Measurements from ENCODE around the gene TOM1L2. TPM values are rescaled to one million over a fixed set of nuclear protein-coding genes. Genes with fewer than 3 reads are reported as not detected.

The TOM1L2 gene
- total and polyA plus RNA-seq, 8 donors, result 20.3 to 28.2 (median 22.2) TPM

DNA sequence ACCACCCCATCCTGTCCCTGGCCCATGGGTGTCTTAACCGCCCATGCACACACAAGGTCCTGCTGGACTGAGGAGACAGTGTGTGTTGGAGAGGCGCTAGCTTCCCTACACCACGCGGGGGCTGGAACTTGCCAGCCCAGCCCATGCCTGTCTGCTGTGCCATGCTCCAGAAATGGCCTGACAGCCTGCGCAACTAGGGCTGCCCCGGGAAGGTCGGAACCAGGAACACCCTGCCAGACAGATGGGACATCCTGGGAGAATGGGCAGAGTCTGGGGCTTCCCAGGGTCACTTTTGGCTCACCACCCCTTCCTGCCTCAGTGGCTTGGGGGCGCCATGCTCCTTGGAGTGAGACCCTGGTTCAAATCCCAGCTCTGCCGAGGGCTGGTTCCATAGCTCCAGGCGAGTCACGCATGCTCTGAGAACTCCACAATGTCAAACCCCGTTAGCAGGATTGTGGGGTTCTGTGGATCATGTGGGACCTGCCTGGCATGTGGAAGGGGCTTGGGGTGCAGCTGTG lies 171.6 kb downstream of the TOM1L2 start:
- Histone ChIP-seq H3K4me1 (no peaks in the 10 kb centered on the region), H3K27ac (no peak overlapping the region), H3K9me3 (no peaks in the 10 kb centered on the region), H3K36me3 (peaks cover 0 to 21% (median 3%) of the 10 kb centered on the region in 3 donors), H3K4me3 (no peak overlapping the region), H3K27me3 (no peaks in the 10 kb centered on the region)
- intact Hi-C loops (cut with DNase I), result no loop called here
- no peak for ATAC-seq
- TF ChIP-seq, protein P1, sequence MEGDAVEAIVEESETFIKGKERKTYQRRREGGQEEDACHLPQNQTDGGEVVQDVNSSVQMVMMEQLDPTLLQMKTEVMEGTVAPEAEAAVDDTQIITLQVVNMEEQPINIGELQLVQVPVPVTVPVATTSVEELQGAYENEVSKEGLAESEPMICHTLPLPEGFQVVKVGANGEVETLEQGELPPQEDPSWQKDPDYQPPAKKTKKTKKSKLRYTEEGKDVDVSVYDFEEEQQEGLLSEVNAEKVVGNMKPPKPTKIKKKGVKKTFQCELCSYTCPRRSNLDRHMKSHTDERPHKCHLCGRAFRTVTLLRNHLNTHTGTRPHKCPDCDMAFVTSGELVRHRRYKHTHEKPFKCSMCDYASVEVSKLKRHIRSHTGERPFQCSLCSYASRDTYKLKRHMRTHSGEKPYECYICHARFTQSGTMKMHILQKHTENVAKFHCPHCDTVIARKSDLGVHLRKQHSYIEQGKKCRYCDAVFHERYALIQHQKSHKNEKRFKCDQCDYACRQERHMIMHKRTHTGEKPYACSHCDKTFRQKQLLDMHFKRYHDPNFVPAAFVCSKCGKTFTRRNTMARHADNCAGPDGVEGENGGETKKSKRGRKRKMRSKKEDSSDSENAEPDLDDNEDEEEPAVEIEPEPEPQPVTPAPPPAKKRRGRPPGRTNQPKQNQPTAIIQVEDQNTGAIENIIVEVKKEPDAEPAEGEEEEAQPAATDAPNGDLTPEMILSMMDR (IDR thresholded peaks at IDR 0.05), result no peak
- 88% methylated on average over 12 of the region's 12 CpGs for WGBS, 2 donors
- FAIRE-seq, result no peak
- DNase-seq, result peak in 1 of 6 donors; percentile 49

DNA sequence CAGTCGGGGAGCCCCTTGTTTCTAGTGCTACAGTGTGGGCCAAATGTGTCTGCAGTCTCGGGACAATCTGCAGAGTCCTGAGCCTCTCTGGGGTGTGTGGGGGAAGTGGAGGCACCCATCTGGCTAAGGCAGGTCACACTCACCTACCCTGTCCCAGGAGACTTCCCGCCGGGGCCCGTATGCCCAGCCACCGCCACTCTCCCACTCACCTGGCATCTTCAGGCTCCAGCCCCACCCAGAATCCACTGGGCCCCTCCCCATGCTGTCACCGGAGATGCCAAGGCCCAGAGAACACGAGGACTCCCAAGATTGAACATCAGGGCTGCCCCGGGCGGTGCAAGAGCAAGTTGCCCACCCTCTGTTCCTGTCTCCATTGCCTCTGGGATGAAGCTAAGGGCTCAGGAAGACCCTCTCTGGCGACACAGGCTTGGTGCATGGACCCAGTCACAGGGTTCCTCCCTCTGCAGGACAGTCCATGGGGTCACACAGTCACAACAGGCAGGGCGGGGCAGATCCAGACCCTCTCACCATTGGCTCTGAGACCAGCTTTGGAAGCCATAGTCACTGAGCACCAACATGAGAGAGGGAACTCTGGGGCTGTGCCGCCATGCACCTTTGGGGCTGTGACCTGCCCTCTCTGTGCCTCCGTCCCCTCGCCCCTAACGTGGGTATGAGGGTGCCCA lies 173.5 kb downstream of the TOM1L2 start:
- peaks cover 0 to 30% (median 7%) of the 10 kb centered on the region in 3 donors for H3K36me3 ChIP-seq

DNA sequence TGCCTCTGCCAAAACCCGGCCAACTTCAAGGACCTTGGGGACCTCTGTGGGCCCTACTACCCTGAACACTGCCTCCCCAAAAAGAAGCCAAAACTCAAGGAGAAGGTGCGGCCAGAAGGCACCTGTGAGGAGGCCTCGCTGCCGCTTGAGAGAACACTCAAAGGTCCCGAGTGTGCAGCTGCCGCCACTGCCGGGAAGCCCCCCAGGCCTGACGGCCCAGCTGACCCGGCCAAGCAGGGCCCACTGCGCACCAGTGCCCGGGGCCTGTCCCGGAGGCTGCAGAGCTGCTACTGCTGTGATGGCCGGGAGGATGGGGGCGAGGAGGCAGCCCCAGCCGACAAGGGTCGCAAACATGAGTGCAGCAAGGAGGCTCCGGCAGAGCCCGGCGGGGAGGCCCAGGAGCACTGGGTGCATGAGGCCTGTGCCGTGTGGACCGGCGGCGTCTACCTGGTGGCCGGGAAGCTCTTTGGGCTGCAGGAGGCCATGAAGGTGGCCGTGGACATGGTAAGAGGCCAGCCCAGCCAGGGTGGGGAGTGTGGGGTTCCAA lies 174.1 kb downstream of the TOM1L2 start:
- no peaks in the 10 kb centered on the region for H3K27me3 ChIP-seq
- no peak overlapping the region for H3K27ac ChIP-seq
- DNase-seq (peak in 1 of 6 donors; percentile 61), ATAC-seq (no peak), FAIRE-seq (no peak)
- no peaks in the 10 kb centered on the region for H3K9me3 ChIP-seq
- TF ChIP-seq, protein P1 (IDR thresholded peaks at IDR 0.05), result no peak
- intact Hi-C loops (cut with DNase I), result loop anchor here in 1 of 3 donors (10.0 kb wide), 1 partner anchor 123 kb away; no protein-coding TSS in a partner anchor
- 91 to 94% methylated on average over 25 of the region's 25 CpGs for WGBS, 2 donors
- H3K36me3 ChIP-seq, result peaks cover 0 to 30% (median 7%) of the 10 kb centered on the region in 3 donors
- H3K4me1 ChIP-seq, result no peaks in the 10 kb centered on the region
- no peak overlapping the region for H3K4me3 ChIP-seq

More for the DNA sequence above, 173.5 kb downstream of the TOM1L2 start:
- 86 to 89% methylated on average over 16 of the region's 16 CpGs for WGBS, 2 donors
- Histone ChIP-seq H3K27me3 (no peaks in the 10 kb centered on the region), H3K4me1 (no peaks in the 10 kb centered on the region), H3K4me3 (no peak overlapping the region), H3K27ac (no peak overlapping the region), H3K9me3 (no peaks in the 10 kb centered on the region)
- DNase-seq, result peak in 1 of 6 donors; percentile 61
- intact Hi-C loops (cut with DNase I), result loop anchor here in 1 of 3 donors (10.0 kb wide), 1 partner anchor 124 kb away; no protein-coding TSS in a partner anchor
- TF ChIP-seq, protein P1 (IDR thresholded peaks at IDR 0.05), result no peak
- ATAC-seq, result no peak
- no peak for FAIRE-seq

DNA sequence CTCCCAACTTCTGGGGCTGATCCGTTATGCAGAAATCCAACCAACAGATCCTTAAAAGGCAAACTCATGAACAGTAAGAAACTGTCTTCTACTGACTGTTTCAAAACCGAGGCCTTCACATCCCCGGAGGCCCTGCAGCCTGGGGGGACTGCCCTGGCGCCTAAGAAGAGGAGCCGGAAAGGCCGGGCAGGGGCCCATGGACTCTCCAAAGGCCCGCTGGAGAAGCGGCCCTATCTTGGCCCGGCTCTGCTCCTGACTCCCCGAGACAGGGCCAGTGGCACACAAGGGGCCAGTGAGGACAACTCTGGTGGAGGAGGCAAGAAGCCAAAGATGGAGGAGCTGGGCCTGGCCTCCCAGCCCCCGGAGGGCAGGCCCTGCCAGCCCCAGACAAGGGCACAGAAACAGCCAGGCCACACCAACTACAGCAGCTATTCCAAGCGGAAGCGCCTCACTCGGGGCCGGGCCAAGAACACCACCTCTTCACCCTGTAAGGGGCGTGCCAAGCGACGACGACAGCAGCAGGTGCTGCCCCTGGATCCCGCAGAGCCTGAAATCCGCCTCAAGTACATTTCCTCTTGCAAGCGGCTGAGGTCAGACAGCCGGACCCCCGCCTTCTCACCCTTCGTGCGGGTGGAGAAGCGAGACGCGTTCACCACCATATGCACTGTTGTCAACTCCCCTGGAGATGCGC lies 174.9 kb downstream of the TOM1L2 start:
- peak in 1 of 6 donors; percentile 64 for DNase-seq
- H3K4me3 ChIP-seq, result no peak overlapping the region
- no peaks in the 10 kb centered on the region for H3K9me3 ChIP-seq
- peaks cover 0 to 30% (median 7%) of the 10 kb centered on the region in 3 donors for H3K36me3 ChIP-seq
- no peaks in the 10 kb centered on the region for H3K27me3 ChIP-seq
- TF ChIP-seq, protein P1 (IDR thresholded peaks at IDR 0.05), result no peak
- no peak overlapping the region for H3K27ac ChIP-seq
- 94% methylated on average over 30 of the region's 30 CpGs for WGBS, 2 donors
- no peak for FAIRE-seq
- no peaks in the 10 kb centered on the region for H3K4me1 ChIP-seq
- ATAC-seq, result no peak
- intact Hi-C loops (cut with DNase I), result loop anchor here in 1 of 3 donors (10.0 kb wide), 1 partner anchor 122 kb away; no protein-coding TSS in a partner anchor
